ENCODE results near the gene ATP9B.

ATP9B gene

DNA sequence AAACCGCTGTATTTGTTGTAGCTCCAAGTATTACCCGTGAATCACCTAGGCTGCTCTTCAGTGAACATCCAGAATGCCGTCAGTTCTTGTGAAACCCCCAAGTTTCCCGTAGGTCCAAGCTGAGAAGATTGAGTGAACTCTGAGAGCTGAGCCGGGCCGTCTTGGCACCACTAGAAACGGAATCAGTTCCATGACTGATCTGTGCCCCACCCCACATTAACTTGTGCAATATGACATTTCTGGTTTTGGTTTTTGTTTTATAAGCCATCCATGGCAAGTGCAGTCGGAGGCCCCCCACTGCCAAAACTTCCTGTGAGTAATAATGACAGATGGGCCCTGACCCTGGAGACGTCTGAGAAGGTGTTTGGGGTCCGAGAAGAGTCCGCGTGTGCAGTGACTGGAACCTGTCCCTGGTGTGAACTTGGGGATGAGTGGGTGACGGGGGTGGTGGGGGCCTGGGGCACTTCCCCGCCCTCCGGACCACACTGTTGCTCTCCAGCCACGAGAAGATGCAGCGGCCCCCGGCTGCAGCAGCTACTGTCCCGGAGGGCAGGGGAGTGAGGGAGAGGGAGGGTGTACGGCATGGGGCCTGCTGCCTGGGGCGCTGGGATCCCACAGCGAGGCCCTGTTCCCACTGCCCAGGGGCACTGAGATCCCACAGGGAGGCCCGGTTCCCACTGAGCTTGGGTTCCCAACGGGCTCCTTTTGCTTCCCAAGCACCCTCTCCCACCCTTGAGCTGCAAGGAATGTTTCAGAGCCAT is 353.0 kb downstream of the ATP9B start:
- 93 to 94% methylated on average over 24 of the region's 24 CpGs for WGBS, 2 experiments

DNA sequence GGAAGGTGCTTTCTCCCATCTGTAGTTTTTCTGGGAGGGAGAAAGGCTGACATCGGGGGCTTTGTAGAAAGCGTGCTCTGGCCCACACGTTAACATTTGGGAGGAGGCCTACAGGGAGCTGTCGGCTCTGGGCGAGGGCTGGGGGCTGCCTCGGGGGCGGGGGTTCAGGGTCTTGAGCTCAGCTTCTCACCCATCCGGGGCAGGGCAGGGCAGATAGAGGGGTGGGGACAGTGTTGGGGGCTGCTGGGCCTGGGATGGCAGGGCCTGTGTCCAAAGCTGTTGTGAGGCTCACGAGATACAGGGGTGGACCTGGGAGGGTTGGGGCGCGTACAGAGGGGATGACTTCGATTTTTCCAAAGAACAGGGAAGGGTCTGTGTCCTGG is 353.6 kb downstream of the ATP9B start:
- no peaks in the 10 kb centered on the region for H3K27me3 ChIP-seq (ENCODE audit: control insufficient read depth, insufficient read depth, low read length, poor library complexity, severe bottlenecking)
- H3K9me3 ChIP-seq (ENCODE audit: control insufficient read depth, low read length), result no peaks in the 10 kb centered on the region
- H3K4me3 ChIP-seq (ENCODE audit: insufficient read depth, low read depth, low read length), result no peak overlapping the region
- no peaks in the 10 kb centered on the region for H3K36me3 ChIP-seq (ENCODE audit: control insufficient read depth, insufficient read depth, low read length)
- WGBS, 2 experiments, result 84 to 87% methylated on average over 12 of the region's 12 CpGs
- no peaks in the 10 kb centered on the region for H3K4me1 ChIP-seq (ENCODE audit: control insufficient read depth, insufficient read depth, low read length)
- H3K27ac ChIP-seq (ENCODE audit: insufficient read depth, low read depth, low read length, poor library complexity, severe bottlenecking), result no peak overlapping the region

More for the DNA sequence above, 353.0 kb downstream of the ATP9B start:
- Histone ChIP-seq H3K4me3 (ENCODE audit: insufficient read depth, low read depth, low read length) (no peak overlapping the region), H3K27me3 (ENCODE audit: control insufficient read depth, insufficient read depth, low read length, poor library complexity, severe bottlenecking) (no peaks in the 10 kb centered on the region), H3K4me1 (ENCODE audit: control insufficient read depth, insufficient read depth, low read length) (no peaks in the 10 kb centered on the region), H3K9me3 (ENCODE audit: control insufficient read depth, low read length) (no peaks in the 10 kb centered on the region), H3K27ac (ENCODE audit: insufficient read depth, low read depth, low read length, poor library complexity, severe bottlenecking) (no peak overlapping the region), H3K36me3 (ENCODE audit: control insufficient read depth, insufficient read depth, low read length) (no peaks in the 10 kb centered on the region)

DNA sequence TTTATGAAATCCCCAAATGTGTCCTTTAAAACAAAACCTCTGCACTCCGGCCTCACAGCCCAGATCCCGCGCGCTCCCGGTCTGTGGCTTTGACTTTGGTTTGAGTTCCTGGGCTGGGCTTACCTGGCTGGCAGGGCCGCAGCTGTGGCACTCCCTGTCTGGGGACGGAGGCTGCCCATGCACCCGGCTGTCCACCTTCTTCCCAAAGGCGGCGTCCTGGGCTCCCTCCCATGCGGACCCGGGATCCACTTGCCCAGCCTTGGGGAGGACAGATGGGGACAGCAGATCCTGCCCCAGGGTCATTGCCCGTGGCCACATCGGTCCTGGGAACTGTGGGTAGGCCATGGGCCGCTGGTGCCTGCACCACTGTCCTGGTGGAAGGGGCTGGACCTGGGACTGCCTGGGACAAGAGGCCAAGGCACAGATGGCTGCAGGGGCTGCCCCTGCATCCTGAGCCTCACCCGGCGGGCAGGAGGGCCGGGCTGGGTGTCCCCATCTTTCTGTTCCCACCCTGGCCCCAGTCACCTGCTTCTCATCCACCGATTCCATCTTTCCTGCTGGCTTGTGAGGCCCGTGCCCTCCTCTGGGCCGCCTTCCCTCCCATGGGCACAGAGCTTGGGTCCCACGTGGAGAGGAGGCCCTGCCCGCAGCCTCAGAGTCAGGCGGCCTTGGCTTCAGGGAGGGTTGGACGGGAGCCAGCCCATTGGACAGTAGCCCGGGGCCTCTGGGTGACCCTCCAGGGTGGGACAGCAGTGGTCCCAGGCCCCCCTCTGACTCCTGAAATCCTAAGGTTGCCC is 354.2 kb downstream of the ATP9B start:
- WGBS, 2 experiments, result 94 to 95% methylated on average over 26 of the region's 26 CpGs
- no peak overlapping the region for H3K27ac ChIP-seq (ENCODE audit: insufficient read depth, low read depth, low read length, poor library complexity, severe bottlenecking)
- H3K9me3 ChIP-seq (ENCODE audit: control insufficient read depth, low read length), result no peaks in the 10 kb centered on the region
- no peaks in the 10 kb centered on the region for H3K4me1 ChIP-seq (ENCODE audit: control insufficient read depth, insufficient read depth, low read length)
- no peak overlapping the region for H3K4me3 ChIP-seq (ENCODE audit: insufficient read depth, low read depth, low read length)
- H3K27me3 ChIP-seq (ENCODE audit: control insufficient read depth, insufficient read depth, low read length, poor library complexity, severe bottlenecking), result no peaks in the 10 kb centered on the region
- no peaks in the 10 kb centered on the region for H3K36me3 ChIP-seq (ENCODE audit: control insufficient read depth, insufficient read depth, low read length)

DNA sequence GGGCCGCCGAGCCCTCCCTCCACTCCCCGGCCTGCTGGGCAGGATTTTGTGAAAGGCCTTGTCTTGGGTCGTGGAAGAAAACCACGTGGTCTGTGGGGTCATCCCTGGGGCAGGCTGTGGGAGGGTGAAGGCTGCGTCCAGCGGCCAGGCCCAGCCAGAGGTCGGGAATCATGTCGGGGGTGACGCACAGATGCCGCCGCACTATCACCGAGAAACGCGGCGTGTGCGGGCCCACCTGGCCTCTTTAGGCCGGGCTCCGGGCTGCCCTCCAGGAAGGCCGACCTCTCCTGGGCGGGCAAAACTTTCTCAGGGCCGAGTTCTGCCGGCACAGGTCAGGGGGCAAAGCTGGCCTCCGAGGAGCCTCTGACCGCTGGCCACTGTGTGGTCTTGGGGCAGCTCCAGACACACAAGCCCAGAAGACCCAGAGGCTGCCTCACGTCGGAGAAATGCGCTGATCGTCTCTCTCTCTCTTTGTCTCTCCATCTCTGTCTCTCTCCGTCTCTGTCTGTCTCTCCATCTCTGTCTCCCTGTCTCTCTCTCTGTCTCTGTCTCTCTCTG is 354.9 kb downstream of the ATP9B start:
- 89% methylated on average over 30 of the region's 30 CpGs for WGBS, 2 experiments
- Histone ChIP-seq H3K4me3 (ENCODE audit: insufficient read depth, low read depth, low read length) (no peak overlapping the region), H3K9me3 (ENCODE audit: control insufficient read depth, low read length) (no peaks in the 10 kb centered on the region), H3K27ac (ENCODE audit: insufficient read depth, low read depth, low read length, poor library complexity, severe bottlenecking) (no peak overlapping the region), H3K36me3 (ENCODE audit: control insufficient read depth, insufficient read depth, low read length) (no peaks in the 10 kb centered on the region), H3K4me1 (ENCODE audit: control insufficient read depth, insufficient read depth, low read length) (no peaks in the 10 kb centered on the region), H3K27me3 (ENCODE audit: control insufficient read depth, insufficient read depth, low read length, poor library complexity, severe bottlenecking) (no peaks in the 10 kb centered on the region)

DNA sequence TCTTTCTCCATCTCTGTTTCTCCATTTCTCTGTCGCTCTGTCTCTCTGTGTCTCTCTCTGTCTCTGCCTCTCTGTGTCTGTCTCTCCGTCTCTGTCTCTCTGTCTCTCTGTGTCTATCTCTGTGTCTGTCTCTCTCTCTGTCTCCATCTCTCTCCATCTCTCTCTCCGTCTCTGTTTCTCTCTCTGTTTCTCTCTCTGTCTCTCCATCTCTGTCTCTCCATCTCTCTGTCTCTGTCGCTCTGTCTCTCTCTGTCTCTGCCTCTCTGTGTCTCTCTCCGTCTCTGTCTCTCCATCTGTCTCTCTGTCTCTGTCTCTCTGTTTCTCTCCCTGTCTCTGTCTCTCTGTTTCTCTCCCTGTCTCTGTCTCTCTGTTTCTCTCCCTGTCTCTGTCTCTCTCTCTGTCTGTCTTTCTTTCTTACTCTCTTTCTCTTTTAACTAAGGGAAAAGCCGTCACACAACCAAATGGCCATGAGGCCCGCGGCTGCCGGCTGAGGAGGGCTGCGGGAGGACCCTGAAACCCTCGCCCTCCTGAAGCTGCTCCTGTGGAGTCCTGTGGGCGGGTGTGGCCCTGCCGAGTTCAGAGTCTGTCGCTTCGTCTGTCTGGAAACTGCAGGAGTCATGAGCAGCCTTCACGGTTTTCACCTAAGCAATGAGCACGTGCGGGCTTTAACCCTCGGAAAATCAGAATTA is 355.8 kb downstream of the ATP9B start:
- Histone ChIP-seq H3K27ac (ENCODE audit: insufficient read depth, low read depth, low read length, poor library complexity, severe bottlenecking) (no peak overlapping the region), H3K9me3 (ENCODE audit: control insufficient read depth, low read length) (no peaks in the 10 kb centered on the region), H3K27me3 (ENCODE audit: control insufficient read depth, insufficient read depth, low read length, poor library complexity, severe bottlenecking) (no peaks in the 10 kb centered on the region), H3K4me3 (ENCODE audit: insufficient read depth, low read depth, low read length) (no peak overlapping the region), H3K4me1 (ENCODE audit: control insufficient read depth, insufficient read depth, low read length) (no peaks in the 10 kb centered on the region), H3K36me3 (ENCODE audit: control insufficient read depth, insufficient read depth, low read length) (no peaks in the 10 kb centered on the region)
- 84 to 85% methylated on average over 19 of the region's 19 CpGs for WGBS, 2 experiments

DNA sequence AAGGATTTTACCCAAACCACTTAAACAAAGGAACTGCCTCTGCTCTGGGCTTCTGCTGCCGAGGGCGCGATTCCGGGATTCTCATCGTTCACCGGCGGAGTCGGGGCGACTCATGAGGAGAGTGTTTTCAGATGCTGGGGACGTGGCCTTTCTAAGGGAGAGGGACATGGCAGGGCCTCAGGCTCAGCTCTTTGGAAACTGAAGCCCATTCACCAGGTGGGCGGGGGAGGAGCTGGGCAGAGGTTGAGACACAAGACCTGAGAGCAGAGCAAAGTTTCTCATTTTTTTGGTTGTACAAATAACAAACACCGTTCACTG is 356.3 kb downstream of the ATP9B start:
- no peak overlapping the region for H3K27ac ChIP-seq (ENCODE audit: insufficient read depth, low read depth, low read length, poor library complexity, severe bottlenecking)
- H3K4me1 ChIP-seq (ENCODE audit: control insufficient read depth, insufficient read depth, low read length), result no peaks in the 10 kb centered on the region
- H3K27me3 ChIP-seq (ENCODE audit: control insufficient read depth, insufficient read depth, low read length, poor library complexity, severe bottlenecking), result no peaks in the 10 kb centered on the region
- H3K9me3 ChIP-seq (ENCODE audit: control insufficient read depth, low read length), result no peaks in the 10 kb centered on the region
- WGBS, 2 experiments, result 82 to 83% methylated on average over 12 of the region's 12 CpGs
- no peaks in the 10 kb centered on the region for H3K36me3 ChIP-seq (ENCODE audit: control insufficient read depth, insufficient read depth, low read length)
- H3K4me3 ChIP-seq (ENCODE audit: insufficient read depth, low read depth, low read length), result no peak overlapping the region

DNA sequence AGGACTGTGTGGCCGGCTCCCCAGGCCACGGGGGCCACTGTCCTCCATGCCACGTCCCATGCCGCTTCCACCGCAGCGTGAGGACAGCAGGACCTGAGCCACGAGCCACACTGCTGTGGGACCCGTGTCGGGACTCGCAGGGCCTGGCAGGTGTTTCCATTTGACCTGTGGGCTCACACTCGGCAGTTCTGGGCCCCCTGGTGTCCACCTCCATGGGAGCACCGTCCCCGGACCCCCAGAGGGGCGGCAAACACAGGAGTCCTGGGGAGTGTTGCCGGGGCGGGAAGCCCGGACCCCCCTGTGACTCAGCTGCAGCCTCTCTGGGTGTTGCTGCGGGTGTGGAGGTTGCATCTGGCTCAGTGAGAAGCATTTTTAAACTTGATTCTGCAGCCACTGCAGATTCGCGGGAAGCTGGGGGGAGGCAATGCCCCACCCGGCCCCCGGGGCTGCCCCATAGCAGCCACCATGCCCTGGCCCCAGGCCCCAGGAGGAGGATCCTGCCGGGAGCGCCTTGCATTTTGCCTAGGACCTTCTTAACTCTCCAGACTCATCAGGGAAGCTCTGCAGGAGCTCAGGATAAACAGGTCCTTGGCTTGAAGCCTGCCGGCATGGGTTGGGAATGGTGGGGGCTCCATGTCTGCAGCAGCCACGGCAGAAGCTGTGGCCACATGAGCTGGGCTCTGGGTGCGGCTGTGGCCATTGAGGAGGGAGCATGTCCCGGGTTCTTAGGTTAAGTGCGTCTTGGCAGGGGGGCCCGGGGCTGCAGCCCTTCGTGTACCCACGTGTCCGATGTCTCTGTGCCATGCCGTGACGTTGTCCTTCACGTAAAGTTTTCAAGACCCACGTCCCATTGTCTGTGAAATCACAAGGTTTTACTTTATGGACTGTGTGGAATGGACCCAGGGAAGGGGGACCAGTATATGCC is 357.4 kb downstream of the ATP9B start:
- no peaks in the 10 kb centered on the region for H3K36me3 ChIP-seq (ENCODE audit: control insufficient read depth, insufficient read depth, low read length)
- H3K4me1 ChIP-seq (ENCODE audit: control insufficient read depth, insufficient read depth, low read length), result no peaks in the 10 kb centered on the region
- no peaks in the 10 kb centered on the region for H3K27me3 ChIP-seq (ENCODE audit: control insufficient read depth, insufficient read depth, low read length, poor library complexity, severe bottlenecking)
- WGBS, 2 experiments, result 93 to 94% methylated on average over 37 of the region's 37 CpGs
- H3K4me3 ChIP-seq (ENCODE audit: insufficient read depth, low read depth, low read length), result no peak overlapping the region
- no peak overlapping the region for H3K27ac ChIP-seq (ENCODE audit: insufficient read depth, low read depth, low read length, poor library complexity, severe bottlenecking)
- H3K9me3 ChIP-seq (ENCODE audit: control insufficient read depth, low read length), result no peaks in the 10 kb centered on the region

DNA sequence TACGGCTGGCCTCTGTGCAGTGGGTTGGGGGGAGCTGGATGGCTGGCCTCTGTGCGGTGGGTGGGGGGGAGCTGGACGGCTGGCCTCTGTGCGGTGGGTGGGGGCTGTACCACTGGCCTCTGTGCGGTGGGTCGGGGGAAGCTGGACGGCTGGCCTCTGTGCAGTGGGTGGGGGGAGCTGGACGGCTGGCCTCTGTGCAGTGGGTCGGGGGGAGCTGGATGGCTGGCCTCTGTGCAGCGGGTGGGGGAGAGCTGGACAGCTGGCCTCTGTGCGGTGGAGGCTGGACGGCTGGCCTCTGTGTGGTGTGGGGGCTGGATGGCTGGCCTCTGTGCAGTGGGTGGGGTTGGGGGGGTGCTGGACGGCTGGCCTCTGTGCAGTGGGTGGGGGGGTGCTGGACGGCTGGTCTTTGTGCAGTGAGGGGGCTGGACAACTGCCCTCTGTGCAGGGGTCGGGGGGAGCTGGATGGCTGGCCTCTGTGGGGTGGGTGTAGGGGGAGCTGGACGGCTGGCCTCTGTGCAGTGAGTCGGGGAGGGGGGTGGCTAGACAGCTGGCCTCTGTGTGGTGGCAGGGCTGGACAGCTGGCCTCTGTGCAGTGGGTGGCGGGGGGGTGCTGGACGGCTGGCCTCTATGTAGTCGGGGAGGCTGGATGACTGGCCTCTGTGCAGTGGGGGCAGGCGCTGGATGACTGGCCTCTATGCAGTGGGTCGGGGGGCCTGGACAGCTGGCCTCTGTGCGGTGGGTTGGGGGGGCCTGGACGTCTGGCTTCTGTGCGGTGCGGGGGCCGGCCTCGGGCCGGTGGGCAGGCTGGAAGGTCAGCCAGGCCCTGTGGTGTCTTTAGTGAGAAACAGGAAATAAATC is 358.4 kb downstream of the ATP9B start:
- H3K4me3 ChIP-seq (ENCODE audit: insufficient read depth, low read depth, low read length), result no peak overlapping the region
- H3K27ac ChIP-seq (ENCODE audit: insufficient read depth, low read depth, low read length, poor library complexity, severe bottlenecking), result no peak overlapping the region
- no peaks in the 10 kb centered on the region for H3K27me3 ChIP-seq (ENCODE audit: control insufficient read depth, insufficient read depth, low read length, poor library complexity, severe bottlenecking)
- no peaks in the 10 kb centered on the region for H3K9me3 ChIP-seq (ENCODE audit: control insufficient read depth, low read length)
- no peaks in the 10 kb centered on the region for H3K36me3 ChIP-seq (ENCODE audit: control insufficient read depth, insufficient read depth, low read length)
- no peaks in the 10 kb centered on the region for H3K4me1 ChIP-seq (ENCODE audit: control insufficient read depth, insufficient read depth, low read length)
- WGBS, 2 experiments, result 91 to 92% methylated on average over 29 of the region's 29 CpGs

All from ectodermal cell (in vitro differentiated cells).